GM18858 (cell line): ENCODE measurements around the gene TBC1D3E.
"Not testable (repeated sequence)": the region's sequence is repeated elsewhere in the genome, so short reads cannot be mapped to it uniquely, and the experiment has no call there.

Experiments
- ATAC-seq: cut with Tn5 transposase; IDR thresholded peaks from one replicate; pipeline ENCODE4 v1.9.1; 2021; ENCODE audit not compliant: unreplicated experiment

The TBC1D3E gene

DNA sequence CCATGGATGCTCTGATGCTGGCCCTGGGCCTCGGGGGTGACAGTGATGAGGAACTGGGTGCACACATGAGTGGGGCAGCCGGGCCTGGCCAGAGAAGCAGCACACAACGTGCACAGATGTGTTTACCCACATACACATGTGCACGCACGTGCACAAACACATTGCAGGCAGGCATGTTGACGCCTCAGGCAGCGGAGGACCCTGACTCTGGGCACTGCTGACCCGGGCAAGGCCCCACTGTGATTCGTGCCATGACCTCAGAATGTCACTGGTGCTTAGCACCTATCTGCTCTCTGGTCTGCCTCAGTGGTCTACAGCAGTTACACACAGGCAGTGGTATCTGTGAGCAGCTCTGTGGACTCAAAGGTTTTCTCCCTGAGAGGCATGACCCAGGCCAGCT lies at the start of gene TBC1D3E:
Gene TBC1D3E (plus strand): TSS at position 301 of the 400 bp plus-strand sequence. CDS start 1,545 bp downstream, outside the sequence.
- not testable (repeated sequence) for ATAC-seq

DNA sequence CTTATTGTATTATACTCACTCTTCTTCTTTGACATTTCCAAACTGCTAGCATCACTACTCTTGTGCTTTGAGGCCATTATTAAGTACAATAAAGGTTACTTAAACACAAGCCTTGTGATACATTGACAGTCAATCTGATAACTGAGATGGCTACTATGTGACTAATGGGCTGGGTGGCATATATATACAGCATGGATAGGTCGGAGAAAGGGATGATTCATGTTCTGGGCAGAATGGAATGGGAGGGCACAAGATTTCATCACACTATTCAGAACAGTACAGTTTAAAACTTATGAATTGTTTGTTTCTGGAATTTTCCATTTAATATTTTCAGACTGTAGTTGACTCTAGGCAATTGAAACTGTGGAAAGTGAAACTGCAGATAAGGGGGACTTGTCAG lies 40.4 kb upstream of the TBC1D3E start:
- ATAC-seq = not testable (repeated sequence)

DNA sequence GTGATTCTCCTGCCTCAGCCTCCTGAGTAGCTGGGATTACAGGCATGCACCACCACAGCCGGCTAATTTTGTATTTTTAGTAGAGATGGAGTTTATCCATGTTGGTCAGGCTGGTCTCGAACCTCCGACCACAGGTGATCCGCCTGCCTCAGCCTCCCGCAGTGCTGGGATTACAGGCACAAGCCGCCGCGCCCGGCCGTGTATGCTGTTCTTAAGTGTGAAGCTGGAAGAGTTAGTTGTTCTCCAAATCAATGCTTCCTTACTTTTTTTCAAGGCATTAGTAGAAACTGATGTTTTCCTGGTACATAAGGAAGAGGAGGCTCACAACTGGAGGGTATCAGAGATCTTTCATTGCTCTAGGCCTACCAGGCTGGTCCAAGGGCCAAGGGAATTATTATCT lies 39.6 kb upstream of the TBC1D3E start:
- ATAC-seq = not testable (repeated sequence)

DNA sequence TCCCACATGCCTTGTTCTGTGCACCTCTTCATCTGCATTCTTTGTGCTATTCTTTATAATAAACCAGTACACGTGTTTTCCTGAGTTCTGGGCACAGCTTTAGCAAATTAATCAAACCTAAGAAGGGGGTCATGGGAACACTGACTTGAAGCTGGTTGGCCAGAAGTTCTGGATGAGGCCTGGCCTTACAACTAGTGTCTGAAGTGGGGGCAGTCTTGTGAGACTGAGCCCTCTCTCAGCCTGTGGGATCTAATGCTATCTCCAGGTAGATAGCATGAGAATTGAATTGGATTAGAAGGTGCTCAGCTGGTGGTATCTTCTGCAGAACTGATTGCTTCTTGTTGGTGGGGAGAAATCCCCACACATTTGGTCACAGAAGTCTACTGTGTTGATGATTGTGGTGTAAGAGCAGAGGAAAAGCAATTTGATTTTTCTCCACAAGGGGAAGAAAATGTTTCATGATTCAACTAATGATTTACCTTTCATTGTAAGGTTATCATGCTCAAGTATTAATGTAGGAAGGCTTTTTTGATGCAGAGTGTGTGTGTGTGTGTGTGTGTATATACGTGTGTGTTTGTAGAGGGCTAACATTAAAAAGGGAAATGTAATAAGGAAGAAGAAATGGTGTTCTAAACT lies 33.6 kb upstream of the TBC1D3E start:
- ATAC-seq = not testable (repeated sequence)

DNA sequence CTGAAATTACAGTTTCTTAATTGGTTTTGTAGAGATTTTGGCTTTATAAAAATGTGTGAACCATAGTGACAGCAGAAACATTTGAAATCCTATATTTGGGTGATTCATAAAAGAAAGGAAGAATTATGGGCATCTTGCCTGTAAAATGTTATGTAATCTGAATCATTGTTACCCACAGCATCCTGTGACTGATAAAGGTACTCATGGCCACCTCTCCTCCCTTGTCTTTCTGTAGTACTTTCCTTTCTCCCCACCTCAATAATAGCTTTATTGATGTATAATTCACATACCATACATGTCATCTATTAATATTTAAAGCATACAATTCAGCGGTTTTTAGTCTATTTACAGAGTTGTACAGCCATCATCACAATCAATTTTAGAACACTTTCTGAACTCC lies 28.5 kb upstream of the TBC1D3E start:
- not testable (repeated sequence) for ATAC-seq

DNA sequence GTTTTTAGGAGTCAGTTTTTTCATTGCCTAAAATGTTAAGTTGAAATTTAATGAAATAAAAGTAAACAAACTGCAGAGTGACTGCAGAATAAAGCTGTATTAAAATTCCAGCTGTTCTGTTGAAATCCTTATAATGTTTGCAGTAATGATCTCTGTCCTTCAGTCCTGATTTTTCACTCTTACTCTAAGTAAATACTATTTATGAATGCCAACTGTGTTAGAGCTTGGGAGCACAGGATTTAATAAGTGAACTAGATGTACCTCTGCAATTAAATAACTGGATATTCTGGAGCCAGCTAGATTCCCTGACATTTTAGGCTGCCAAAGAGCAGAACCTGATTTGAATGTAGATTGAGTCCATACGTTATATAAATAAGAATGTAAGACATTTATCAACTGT lies 7.9 kb upstream of the TBC1D3E start:
- ATAC-seq = not testable (repeated sequence)

DNA sequence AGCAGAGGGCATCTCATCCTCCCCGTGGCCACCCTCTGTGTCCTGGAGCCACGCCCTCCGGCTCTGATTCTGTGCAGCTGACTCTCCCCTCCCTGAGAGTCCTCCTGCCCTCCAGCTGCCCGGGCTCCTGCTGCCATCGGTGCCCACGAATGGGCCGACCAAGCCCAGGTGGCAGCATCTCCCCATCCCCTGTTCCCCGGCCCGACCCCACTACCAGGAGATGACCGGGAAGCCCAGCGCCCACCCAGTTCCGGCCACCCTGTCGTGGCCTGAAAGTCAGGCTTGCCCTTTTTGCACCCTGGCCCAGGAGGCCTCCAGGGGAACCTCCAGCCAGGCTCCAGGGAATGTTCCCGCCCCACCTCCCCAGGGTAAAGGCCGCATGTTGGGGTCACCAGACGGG lies 7.1 kb downstream of the TBC1D3E start:
- not testable (repeated sequence) for ATAC-seq
